Coronary artery (tissue), 2 donors: Measurements from ENCODE around the gene FAM151A.

ENCODE experiments used
- DNase-seq: peaks from one replicate; pipeline ENCODE4 v3.0.0-alpha.2; 2017; ENCODE audit warnings: low spot score
- H3K27ac ChIP-seq, 2 donors: fragments of 200-600 bp; sonication (generic); one replicate each; pipeline ENCODE4 v1.5.1; 2016 to 2019
- H3K4me3 ChIP-seq: fragments of 200-600 bp; sonication (generic); 2 replicates; pipeline ENCODE4 v1.5.1; 2016; ENCODE audit warnings: mild to moderate bottlenecking, moderate library complexity
- TF ChIP-seq, protein P1 (sequence below): fragments of 200-600 bp; sonication (generic); IDR thresholded peaks from one replicate; pipeline ENCODE4 v1.5.1; 2019; ENCODE audit warnings: antibody characterized with exemption

FAM151A gene

DNA sequence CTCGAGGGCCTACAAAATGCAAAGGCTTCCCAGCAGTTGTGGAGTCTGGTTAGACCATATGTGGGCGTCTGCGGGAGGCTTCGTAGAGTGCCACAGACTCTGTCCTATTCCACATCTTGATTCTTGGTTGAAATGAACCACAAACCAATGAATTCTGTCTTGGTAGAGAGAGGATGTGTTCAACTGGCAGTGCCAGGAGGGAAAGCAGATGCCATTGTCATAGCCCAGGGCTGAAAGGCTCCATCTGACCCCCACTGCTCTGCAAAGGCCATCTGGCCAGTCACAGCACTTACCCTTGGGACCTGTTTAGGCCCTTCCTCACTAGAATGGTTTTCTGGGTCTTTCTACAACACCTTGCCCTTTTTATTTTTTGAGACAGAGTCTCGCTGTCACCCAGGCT lies 53.2 kb downstream of the FAM151A start:
- Histone ChIP-seq H3K4me3 (no peak overlapping the region), H3K27ac (peak overlapping the region in 1 of 2 donors; percentile 50)
- TF ChIP-seq, protein P1, sequence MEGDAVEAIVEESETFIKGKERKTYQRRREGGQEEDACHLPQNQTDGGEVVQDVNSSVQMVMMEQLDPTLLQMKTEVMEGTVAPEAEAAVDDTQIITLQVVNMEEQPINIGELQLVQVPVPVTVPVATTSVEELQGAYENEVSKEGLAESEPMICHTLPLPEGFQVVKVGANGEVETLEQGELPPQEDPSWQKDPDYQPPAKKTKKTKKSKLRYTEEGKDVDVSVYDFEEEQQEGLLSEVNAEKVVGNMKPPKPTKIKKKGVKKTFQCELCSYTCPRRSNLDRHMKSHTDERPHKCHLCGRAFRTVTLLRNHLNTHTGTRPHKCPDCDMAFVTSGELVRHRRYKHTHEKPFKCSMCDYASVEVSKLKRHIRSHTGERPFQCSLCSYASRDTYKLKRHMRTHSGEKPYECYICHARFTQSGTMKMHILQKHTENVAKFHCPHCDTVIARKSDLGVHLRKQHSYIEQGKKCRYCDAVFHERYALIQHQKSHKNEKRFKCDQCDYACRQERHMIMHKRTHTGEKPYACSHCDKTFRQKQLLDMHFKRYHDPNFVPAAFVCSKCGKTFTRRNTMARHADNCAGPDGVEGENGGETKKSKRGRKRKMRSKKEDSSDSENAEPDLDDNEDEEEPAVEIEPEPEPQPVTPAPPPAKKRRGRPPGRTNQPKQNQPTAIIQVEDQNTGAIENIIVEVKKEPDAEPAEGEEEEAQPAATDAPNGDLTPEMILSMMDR, result no peak
- no peak for DNase-seq

DNA sequence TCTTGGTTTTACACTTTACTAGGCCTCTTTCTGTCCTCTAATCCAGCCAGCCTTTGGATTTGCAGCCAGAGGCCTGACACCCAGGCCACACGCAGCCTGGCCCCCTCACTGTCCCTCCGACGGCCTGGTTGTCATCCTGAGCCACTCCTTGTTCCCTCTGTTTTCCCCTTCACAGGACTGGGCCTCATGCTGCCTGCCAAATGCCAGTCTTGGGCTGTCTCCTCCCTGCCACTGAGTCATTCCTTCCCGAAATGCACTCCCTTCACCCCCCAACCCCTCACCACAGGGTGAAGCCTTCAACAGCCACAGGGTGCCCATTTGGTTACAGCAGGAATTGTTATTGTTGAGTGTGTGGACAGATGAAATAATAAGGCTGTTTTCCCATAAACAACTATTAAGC lies 54.0 kb downstream of the FAM151A start:
- no peak for DNase-seq
- TF ChIP-seq, protein P1, result no peak
- Histone ChIP-seq H3K4me3 (no peak overlapping the region), H3K27ac (peak overlapping the region in 1 of 2 donors; percentile 50)

DNA sequence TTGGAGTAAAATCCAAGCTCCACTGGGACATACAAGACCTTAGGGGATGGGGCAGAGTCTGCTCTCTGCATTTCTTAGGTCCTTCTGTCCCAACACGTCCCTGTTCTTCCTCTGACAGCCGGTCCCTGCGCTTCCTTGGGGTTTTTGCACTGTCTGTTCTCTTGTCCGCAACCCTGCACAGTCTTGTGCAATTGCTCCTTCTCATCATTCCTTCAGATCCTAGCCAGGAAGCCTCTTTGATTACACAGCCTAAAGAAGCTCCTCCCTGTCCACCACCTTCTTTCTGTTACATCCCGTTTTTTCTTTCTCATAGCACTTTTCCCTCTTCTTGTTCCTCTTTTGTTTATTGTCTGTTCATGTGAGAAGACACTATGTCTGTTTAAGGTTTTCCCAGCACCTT lies 55.4 kb downstream of the FAM151A start:
- TF ChIP-seq, protein P1, result no peak
- peak overlapping the region in 1 of 2 donors; percentile 31 for H3K27ac ChIP-seq
- DNase-seq, result no peak
- H3K4me3 ChIP-seq, result no peak overlapping the region

DNA sequence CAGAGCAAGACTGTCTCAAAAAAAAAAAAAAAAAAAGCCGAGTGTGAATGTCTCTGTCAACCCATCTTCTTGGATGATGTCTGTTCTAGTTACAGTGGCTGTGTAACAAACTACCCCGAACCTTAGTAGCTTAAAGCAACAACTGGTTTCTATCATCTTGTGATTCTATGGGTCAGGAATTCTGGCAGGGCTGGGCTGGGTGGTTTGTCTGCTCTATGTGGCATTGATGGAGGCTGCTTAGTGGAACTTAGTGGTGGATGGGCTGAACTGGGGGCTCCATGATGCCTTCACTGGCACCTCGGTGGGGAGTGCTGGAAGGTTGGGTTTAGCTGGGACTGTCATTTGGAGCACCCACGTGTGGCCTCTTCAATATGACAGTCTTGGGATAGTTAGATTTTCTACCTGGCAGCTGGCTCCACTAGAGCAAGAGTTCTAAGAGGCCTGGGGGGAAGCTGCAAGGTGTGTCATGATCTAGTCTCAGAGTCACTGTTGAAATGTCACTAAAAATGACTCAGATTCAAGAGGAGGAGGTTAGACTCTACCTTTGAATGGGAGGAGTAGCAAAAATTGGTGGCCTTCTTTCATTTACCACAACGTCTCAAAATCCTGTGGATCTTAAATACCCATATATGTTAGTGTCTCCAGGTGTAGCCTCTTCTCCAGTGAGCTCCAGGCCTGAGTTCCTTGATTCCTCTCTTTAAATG lies 56.7 kb downstream of the FAM151A start:
- Histone ChIP-seq H3K27ac (no peak overlapping the region), H3K4me3 (no peak overlapping the region)
- TF ChIP-seq, protein P1, result no peak
- no peak for DNase-seq

DNA sequence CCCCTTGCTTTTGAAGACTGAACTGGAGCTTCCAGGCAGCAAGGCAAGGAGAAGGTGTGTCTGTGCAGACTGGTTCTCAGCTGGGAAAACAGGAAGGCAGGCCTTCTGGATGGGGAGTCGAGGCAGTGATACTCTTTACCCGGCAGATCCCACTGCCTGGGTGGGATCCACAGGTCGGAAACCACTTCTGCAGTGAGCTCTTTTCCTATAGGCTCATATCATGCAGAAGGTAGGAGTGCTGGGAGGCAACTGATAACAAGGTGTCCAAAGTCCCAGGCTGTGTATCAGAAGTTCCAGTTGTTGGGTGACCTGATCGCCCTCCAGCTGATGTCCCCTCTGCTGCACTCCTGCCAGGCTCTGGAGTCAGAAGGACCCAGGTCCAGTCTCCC lies 58.2 kb downstream of the FAM151A start:
- H3K27ac ChIP-seq, result no peak overlapping the region
- TF ChIP-seq, protein P1, result no peak
- no peak for DNase-seq
- no peak overlapping the region for H3K4me3 ChIP-seq

DNA sequence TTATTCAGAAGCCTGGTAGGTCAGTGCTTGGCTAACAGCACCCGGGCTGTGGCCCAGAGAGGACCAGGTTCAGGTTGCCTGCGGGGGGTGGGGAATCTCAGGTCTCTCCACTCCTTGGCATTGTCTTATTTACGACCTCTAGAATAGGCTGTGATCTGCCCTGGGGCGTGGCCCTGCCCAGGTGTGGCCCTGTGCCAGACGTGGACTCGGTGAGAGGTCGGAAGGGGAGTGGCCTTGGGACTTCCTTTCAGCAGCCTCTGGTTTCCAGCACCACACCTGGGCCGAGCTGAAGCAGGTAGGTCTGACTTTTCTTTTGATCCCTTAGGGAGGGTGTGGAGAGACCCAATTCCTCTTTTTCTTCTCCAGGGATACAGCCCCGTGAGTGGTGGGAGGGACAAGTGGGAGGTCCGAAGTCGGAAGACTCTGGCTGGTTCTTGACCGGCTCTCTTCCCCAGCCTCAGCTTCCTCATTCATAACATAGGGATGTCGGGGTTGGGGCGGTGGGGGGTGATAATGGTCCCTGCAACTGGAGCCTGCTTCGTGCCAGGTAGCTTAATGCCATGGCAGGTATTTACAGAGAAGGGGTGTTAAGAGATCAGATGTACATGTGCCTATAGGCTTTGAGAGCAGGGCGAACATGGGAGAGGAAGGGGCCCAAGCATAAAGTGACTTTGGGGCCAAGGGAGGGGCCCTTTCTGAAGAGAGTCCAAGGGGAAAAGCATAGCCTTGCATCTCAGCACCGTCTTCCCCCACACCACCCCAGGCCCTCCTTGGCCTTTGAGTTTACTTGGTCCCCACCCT lies 58.8 kb downstream of the FAM151A start:
- no peak overlapping the region for H3K4me3 ChIP-seq
- DNase-seq, result no peak
- TF ChIP-seq, protein P1, result no peak
- no peak overlapping the region for H3K27ac ChIP-seq

DNA sequence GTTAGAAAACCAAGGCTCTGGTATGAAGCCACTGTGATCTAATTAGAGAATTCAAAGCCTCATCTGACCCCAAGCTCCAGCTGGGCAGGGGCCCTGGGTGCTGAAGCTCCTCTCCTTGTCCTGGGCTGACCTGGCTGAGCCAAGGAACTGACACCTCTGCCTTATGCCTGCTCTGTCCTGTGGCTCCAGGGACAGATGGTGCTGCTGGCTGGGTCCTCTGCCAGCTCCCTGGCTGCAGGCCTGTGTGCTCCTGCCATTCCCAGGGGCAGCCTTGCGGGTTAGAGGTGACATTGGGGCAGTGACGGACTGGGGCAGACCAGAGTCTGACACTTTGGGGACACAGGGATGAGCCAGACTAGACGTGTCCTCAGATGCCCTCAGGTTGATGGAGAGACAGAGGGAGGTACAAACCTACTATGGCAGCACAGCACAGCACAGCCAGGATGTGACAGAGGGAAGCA lies 63.5 kb downstream of the FAM151A start:
- TF ChIP-seq, protein P1, result no peak
- no peak for DNase-seq
- peak overlapping the region in 1 of 2 donors; percentile 28 for H3K27ac ChIP-seq
- H3K4me3 ChIP-seq, result no peak overlapping the region
